AG10803 (cell line): ENCODE data around the gene DNAL4.

Experiments used
- DNase-seq: peaks from one replicate; pipeline ENCODE4 v3.0.0; 2010; ENCODE audit warnings: low read depth
- H3K4me3 ChIP-seq: 2 replicates; pipeline ENCODE4 v1.5.1; 2011; ENCODE audit warnings: mild to moderate bottlenecking, low read length, control low read depth
- TF ChIP-seq, protein P1 (sequence below): conservative IDR thresholded peaks from 2 replicates; pipeline ENCODE4 v1.5.1; 2011; ENCODE audit warnings: mild to moderate bottlenecking, low read length, control low read depth, inconsistent platforms

DNAL4 gene

DNA sequence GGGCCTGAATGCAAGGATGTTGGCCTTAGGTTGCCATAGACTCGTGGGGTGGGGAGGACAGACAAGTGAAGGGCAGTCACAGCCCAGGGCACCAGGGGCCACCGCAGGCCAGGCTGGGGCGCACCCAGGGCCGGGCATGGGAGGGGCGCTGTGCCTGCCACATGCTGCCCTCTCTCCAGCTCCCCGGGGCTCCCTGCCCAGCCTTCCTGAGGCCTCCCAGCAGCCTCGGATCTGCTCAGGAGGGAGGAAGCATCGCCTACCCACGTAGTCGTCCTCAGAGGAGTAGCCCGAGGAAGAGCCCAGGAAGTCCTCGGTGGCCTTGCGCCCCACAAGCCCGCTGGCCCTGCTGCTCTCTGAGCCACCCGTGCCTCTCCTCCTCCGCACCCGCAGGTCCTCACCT is 43.3 kb downstream of the DNAL4 start:
- no peak overlapping the region for H3K4me3 ChIP-seq
- no peak for DNase-seq
- TF ChIP-seq, protein P1, sequence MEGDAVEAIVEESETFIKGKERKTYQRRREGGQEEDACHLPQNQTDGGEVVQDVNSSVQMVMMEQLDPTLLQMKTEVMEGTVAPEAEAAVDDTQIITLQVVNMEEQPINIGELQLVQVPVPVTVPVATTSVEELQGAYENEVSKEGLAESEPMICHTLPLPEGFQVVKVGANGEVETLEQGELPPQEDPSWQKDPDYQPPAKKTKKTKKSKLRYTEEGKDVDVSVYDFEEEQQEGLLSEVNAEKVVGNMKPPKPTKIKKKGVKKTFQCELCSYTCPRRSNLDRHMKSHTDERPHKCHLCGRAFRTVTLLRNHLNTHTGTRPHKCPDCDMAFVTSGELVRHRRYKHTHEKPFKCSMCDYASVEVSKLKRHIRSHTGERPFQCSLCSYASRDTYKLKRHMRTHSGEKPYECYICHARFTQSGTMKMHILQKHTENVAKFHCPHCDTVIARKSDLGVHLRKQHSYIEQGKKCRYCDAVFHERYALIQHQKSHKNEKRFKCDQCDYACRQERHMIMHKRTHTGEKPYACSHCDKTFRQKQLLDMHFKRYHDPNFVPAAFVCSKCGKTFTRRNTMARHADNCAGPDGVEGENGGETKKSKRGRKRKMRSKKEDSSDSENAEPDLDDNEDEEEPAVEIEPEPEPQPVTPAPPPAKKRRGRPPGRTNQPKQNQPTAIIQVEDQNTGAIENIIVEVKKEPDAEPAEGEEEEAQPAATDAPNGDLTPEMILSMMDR: no peak

DNA sequence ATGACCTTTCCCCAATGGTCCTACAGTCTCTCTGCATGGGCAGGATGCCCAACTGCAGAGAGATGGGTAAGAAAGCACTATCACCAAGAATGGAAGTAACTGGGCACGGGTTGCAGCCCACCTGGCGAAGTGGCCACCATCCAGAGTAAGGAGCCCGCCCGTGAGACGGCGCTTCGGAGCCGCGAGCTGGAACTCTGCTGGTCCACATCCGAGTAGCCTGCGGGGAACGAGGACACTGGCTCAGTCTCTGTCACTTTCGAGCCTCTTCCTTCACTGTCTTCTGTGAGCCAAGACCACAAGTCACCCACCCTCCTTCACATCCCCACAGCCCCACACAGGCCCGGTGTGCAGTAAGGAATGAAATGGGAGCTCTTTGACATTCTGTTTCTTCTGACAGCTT is 43.8 kb downstream of the DNAL4 start:
- DNase-seq: no peak
- no peak overlapping the region for H3K4me3 ChIP-seq
- TF ChIP-seq, protein P1: no peak

DNA sequence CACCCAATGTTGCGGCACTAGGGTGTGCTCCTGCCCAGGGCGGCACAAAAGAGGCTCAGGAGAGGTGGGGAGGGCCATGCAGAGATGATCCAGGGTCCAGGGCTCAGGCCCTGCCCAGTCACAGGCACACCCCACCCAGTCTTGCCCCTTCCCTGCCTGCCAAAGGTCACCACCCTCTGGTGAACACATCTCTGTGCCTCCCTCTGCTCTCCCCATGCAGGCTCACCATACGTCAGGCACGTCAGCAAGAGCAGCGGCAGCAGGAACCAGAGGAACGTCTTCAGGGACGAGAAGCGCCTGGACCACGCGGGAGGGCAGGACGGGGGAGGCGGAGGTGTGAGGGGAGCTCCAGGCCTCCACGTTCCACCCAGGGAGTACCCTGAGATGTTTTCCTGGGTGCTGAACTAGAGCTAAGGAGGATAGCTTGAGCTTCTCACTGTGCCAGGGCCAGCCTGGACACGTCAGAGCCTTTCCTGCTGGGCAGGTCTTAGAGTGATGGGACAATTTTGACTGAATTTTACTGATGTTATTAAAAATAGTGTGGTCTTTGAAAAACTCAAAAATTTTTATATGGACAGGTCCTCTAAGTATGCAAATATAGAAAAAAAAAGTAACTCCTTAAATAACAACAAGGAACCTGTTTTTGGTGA is 45.3 kb downstream of the DNAL4 start:
- H3K4me3 ChIP-seq: no peak overlapping the region
- TF ChIP-seq, protein P1: no peak
- DNase-seq: no peak

DNA sequence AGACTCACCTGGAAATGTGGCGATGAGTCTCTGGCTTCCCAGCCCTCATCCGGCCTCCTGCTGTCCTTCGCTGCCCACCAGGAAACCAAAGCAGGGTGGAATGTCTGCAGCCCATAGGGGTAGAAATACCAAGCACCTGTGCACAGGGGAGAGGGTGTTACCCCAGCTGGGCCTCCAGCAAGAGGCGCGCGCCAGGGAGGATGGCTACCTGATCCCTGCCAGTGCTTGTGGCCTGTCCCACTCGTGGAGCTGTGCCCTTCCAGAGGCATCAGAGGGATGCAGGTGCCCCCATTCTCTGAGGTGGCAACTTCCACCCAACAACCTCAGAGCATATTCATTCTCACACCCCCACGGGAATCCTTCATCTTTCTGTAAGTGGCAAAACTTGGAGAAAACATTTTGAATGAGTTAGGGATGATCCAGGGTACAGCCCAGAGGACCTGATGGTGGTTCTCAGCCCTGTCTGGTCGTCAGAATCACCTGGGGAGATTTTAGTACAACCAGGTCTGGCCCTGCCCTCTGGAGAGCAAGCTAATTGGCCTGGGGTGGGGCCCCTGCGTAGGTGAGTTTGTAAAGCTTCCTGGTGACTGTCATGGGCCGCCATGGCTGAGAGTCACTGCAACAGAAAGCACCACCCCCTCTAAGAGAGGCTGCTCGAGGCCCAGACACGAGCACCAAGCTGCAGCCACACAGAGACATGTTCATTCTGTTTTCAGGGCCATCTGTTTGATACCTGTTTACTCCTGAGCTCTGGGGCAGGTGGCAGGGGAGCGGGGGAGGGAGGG is 48.1 kb downstream of the DNAL4 start:
- TF ChIP-seq, protein P1: no peak
- no peak for DNase-seq
- no peak overlapping the region for H3K4me3 ChIP-seq

DNA sequence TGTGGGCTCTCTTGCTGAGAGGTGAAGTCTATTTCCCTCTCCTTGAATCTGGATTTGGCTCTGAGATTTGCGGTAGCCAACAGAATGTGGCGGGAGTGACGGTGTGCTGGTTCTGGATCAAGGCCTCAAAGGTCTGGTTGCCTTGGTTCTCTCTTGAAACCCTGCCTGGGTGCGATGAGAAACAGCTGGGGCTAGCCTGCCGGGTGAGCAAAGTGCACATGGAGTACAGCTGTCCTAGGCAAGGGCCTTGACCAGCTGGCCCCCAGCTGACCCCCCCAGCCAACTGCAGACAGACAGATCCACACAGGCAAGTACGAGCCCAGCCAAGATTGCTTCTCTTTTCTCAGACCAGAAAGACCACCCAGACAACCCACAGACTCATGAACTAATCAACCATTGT is 49.0 kb downstream of the DNAL4 start:
- TF ChIP-seq, protein P1: no peak
- no peak overlapping the region for H3K4me3 ChIP-seq
- DNase-seq: peak; percentile 36

DNA sequence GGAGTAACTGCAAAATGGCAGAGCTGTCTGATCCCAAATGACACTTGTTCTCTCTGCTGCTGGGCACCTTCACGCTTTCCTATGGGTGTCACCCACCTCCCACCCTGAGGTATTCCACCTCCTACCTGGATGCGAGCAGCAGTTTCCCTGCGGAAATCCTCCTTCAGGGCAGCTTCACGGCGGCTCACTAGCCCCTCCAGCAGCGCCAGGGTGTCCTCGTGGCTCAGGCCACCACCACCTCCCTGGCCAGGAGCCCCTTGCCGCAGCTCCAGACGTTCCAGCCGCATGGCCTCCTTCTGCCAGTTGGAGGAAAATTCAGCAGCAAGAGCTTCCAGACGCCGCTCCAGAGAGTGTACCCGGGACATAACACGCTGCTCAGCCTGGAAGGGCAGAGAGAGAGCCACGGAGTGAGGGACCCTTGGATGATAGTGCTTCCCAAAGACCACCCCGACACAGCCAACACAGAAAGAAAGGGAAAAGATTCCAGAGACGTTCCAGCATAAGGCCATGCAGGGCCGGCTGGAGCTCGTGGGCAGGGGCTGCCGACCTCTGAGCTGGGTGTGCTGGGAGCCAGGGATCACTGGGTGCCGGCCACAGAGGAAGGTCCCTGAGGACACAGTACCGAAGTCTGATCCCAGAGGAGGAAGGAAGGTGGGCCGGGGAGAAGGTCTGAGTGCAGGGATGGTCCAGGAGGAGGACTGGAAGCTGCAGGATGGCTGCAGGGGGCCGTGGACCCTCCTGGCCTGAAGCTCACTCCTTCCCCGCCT is 51.6 kb downstream of the DNAL4 start:
- H3K4me3 ChIP-seq: no peak overlapping the region
- TF ChIP-seq, protein P1: no peak
- no peak for DNase-seq

DNA sequence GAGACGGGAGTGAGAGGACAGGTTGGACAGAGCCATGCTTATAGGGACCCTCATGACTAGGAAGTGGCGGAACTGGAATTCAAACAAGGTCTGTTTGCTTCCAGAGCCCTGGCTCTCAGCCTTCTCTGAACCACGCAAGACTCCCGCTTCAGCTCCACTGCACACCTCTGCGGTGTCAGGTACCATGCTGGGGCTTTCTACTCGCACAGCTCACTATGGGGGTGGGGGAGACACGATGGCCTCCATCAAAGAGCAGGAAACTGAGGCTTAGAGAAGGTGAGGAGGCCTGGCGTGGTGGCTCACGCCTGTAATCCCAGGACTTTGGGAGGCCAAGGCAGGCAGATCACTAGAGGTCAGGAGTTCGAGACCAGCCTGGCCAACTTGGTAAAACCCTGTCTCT is 52.4 kb downstream of the DNAL4 start:
- H3K4me3 ChIP-seq: no peak overlapping the region
- DNase-seq: no peak
- TF ChIP-seq, protein P1: no peak
